HG03439 (cell line): ENCODE measurements around the gene ACSBG1.

Source experiments
- ATAC-seq: cut with Tn5 transposase; IDR thresholded peaks from one replicate; pipeline ENCODE4 v1.9.1; 2021; ENCODE audit warnings: mild to moderate bottlenecking, moderate library complexity; ENCODE audit not compliant: unreplicated experiment

The ACSBG1 gene

GRCh38 chr15:78224023-78224411, 10.3 kb downstream of the ACSBG1 start:
- ATAC-seq = no peak

GRCh38 chr15:78223396-78224022, 10.9 kb downstream of the ACSBG1 start:
- no peak for ATAC-seq

GRCh38 chr15:78222745-78223395, 11.5 kb downstream of the ACSBG1 start:
- no peak for ATAC-seq

- ATAC-seq = no peak
Measured at GRCh38 chr15:78220713-78221112, 13.7 kb downstream of the ACSBG1 start.

GRCh38 chr15:78216276-78217104, 17.9 kb downstream of the ACSBG1 start:
- no peak for ATAC-seq

GRCh38 chr15:78213956-78214355, 20.4 kb downstream of the ACSBG1 start:
- ATAC-seq = no peak

GRCh38 chr15:78213425-78213750, 21.0 kb downstream of the ACSBG1 start:
- ATAC-seq = no peak

- ATAC-seq = no peak
Measured at GRCh38 chr15:78212546-78213424, 21.6 kb downstream of the ACSBG1 start.

GRCh38 chr15:78212008-78212407, 22.4 kb downstream of the ACSBG1 start:
- no peak for ATAC-seq

GRCh38 chr15:78211189-78211921, 23.0 kb downstream of the ACSBG1 start:
- no peak for ATAC-seq

- no peak for ATAC-seq
Measured at GRCh38 chr15:78210349-78210717, 24.0 kb downstream of the ACSBG1 start.

- no peak for ATAC-seq
Measured at GRCh38 chr15:78209646-78210348, 24.6 kb downstream of the ACSBG1 start.

- ATAC-seq = no peak
Measured at GRCh38 chr15:78208887-78209645, 25.3 kb downstream of the ACSBG1 start.

GRCh38 chr15:78208341-78208844, 26.0 kb downstream of the ACSBG1 start:
- ATAC-seq = no peak

- no peak for ATAC-seq
Measured at GRCh38 chr15:78207641-78208340, 26.6 kb downstream of the ACSBG1 start.

- ATAC-seq = no peak
Measured at GRCh38 chr15:78207110-78207458, 27.3 kb downstream of the ACSBG1 start.

GRCh38 chr15:78206326-78207109, 27.8 kb downstream of the ACSBG1 start:
- ATAC-seq = no peak

- ATAC-seq = no peak
Measured at GRCh38 chr15:78205856-78206255, 28.5 kb downstream of the ACSBG1 start.
